ENCODE results near the gene SP110. TPM values are rescaled to one million over a fixed set of nuclear protein-coding genes. Genes with fewer than 3 reads are reported as not detected.

SP110 gene
- total and polyA plus RNA-seq, 2 of the 8 experiments (the other 6 are each of a cell fraction or from before 2014, with no cell fraction given): 3.1 to 7.1 TPM

DNA sequence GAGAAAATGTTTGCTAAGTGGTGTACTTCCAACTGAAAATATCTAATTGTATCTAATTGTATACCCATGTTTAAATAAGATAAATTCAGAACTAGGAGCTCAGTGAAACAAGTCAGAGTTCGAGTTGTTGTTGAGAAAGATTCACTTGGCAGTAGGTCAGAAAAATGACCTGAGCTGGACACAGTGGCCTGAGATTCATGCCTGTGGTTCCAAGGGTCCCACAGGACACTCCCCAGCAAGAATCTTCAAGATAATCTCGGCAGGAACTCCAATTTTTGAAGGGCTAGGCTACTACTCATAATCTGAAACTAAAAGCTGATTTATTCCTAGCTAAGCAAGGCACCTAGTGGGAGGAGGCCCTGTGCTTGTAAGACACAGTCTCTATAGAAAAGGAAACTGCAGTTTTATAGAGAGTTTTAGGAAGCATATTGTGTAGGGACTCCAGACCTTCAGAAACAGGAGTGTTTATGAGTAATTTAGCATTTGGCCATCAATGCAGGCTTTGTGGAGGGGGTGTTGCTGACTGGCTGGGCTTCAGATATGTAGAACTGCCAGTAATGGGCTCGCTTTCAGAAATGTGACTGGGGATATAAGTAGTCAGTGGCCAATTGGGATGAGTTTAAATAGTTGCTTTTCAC lies 48.9 kb upstream of the SP110 start:
- Histone ChIP-seq H3K9ac (replicated peaks in 1 of 4; ENCODE audit: extremely low read depth in 1 of 4, low read depth in 3 of 4, low read length in 3 of 4) (no peak overlapping the region), H3K18ac (ENCODE audit: extremely low read depth, low read length) (no peak overlapping the region), H2BK12ac (ENCODE audit: low read depth, low read length) (no peak overlapping the region), H3K27ac (ENCODE audit: low read depth, low read length) (no peak overlapping the region), H2BK120ac (replicated peaks; ENCODE audit: low read depth, low read length) (no peak overlapping the region), H3K79me1 (ENCODE audit: low read depth, low read length) (no peaks in the 10 kb centered on the region), H4K8ac (ENCODE audit: extremely low read depth, insufficient read depth, low read length) (no peak overlapping the region), H2AFZ (ENCODE audit: low read length) (no peak overlapping the region), H3K4me1 (replicated peaks in 1 of 4; ENCODE audit: control insufficient read depth in 3 of 4, insufficient read depth in 4 of 4, low read length in 3 of 4) (peaks cover 0 to 3% (median under 1%) of the 10 kb centered on the region in 4 experiments; a peak in 2 of 7 replicates), H3K23ac (ENCODE audit: insufficient read length) (no peak overlapping the region), H2AK5ac (ENCODE audit: low read depth, low read length) (no peak overlapping the region), H3K56ac (replicated peaks; ENCODE audit: insufficient read length, low read depth, low read length) (no peak overlapping the region), H3K4ac (replicated peaks; ENCODE audit: insufficient read length, low read depth, low read length) (no peak overlapping the region), H3K14ac (ENCODE audit: insufficient read length) (no peak overlapping the region), H3K4me2 (ENCODE audit: insufficient read depth in 1 of 2, low read depth in 2 of 2, low read length in 2 of 2) (no peak overlapping the region), H3K79me2 (ENCODE audit: control insufficient read depth in 1 of 2, insufficient read depth in 2 of 2, low read length in 2 of 2) (no peaks in the 10 kb centered on the region), H4K5ac (ENCODE audit: insufficient read length, low read depth, low read length) (no peak overlapping the region), H3K9me3 (ENCODE audit: insufficient read depth in 2 of 2, low read depth in 1 of 2, low read length in 1 of 2) (no peaks in the 10 kb centered on the region), H3K36me3 (ENCODE audit: control insufficient read depth in 2 of 4, insufficient read depth in 4 of 4, low read length in 3 of 4) (no peaks in the 10 kb centered on the region), H4K91ac (replicated peaks; ENCODE audit: insufficient read length, low read length) (no peak overlapping the region), H2BK5ac (ENCODE audit: low read depth, low read length) (no peak overlapping the region), H3K27me3 (replicated peaks in 1 of 4; ENCODE audit: control insufficient read depth in 3 of 4, extremely low read depth in 1 of 4, insufficient read depth in 3 of 4, low read length in 3 of 4) (no peaks in the 10 kb centered on the region), H4K20me1 (replicated peaks in 1 of 2; ENCODE audit: control insufficient read depth in 1 of 2, insufficient read depth in 2 of 2, low read length in 2 of 2) (no peaks in the 10 kb centered on the region), H3K23me2 (ENCODE audit: low read depth, low read length) (no peaks in the 10 kb centered on the region), H2BK15ac (ENCODE audit: low read length) (no peak overlapping the region), H2BK20ac (ENCODE audit: low read length) (no peak overlapping the region), H3K4me3 (ENCODE audit: extremely low read depth in 1 of 4, insufficient read depth in 2 of 4, low read depth in 3 of 4, low read length in 4 of 4) (no peak overlapping the region)
- FAIRE-seq (no peak), DNase-seq (ENCODE audit: low read depth in 1 of 2, low spot score in 2 of 2) (no peak)
- CTCF ChIA-PET (ENCODE audit: partially characterized antibody): no interaction called here
- 84% methylated on average over 3 of the region's 3 CpGs; no CpG with 5 or more reads in 1 of the 2 experiments for WGBS, 2 experiments (ENCODE audit: extremely low coverage in 1 of 2, insufficient coverage in 1 of 2, insufficient read length in 1 of 2, insufficient replicate concordance in 2 of 2, low coverage in 1 of 2, low lambda C conversion rate in 2 of 2, missing lambda C conversion rate in 1 of 2)
- POLR2A ChIA-PET (ENCODE audit: partially characterized antibody): no interaction called here
- TF ChIP-seq CBX8 (IDR thresholded peaks at IDR 0.05; ENCODE audit: borderline replicate concordance, low read depth, low read length) (no peak), TCF12 (IDR thresholded peaks at IDR 0.05; ENCODE audit: low read depth, low read length) (no peak), SIX5 (IDR thresholded peaks at IDR 0.05; ENCODE audit: low read depth, low read length) (no peak), CBX5 (IDR thresholded peaks at IDR 0.05; ENCODE audit: low read depth, low read length) (no peak), CEBPB (IDR thresholded peaks at IDR 0.05; ENCODE audit: low read depth, low read length) (no peak), JUND (IDR thresholded peaks at IDR 0.05; ENCODE audit: low read length) (no peak), SIN3A (conservative IDR thresholded peaks at IDR 0.05 in 1 of 2, IDR thresholded peaks at IDR 0.05 in 1 of 2; ENCODE audit: low read depth in 1 of 2, low read length in 2 of 2) (no peak), GABPA (IDR thresholded peaks at IDR 0.05; ENCODE audit: borderline replicate concordance, insufficient read depth, low read length) (no peak), FOSL1 (IDR thresholded peaks at IDR 0.05; ENCODE audit: insufficient read depth, low read depth, low read length) (no peak)
- TF ChIP-seq, protein P1, sequence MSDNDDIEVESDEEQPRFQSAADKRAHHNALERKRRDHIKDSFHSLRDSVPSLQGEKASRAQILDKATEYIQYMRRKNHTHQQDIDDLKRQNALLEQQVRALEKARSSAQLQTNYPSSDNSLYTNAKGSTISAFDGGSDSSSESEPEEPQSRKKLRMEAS (IDR thresholded peaks at IDR 0.05): no peak
- TF ChIP-seq, protein P2, sequence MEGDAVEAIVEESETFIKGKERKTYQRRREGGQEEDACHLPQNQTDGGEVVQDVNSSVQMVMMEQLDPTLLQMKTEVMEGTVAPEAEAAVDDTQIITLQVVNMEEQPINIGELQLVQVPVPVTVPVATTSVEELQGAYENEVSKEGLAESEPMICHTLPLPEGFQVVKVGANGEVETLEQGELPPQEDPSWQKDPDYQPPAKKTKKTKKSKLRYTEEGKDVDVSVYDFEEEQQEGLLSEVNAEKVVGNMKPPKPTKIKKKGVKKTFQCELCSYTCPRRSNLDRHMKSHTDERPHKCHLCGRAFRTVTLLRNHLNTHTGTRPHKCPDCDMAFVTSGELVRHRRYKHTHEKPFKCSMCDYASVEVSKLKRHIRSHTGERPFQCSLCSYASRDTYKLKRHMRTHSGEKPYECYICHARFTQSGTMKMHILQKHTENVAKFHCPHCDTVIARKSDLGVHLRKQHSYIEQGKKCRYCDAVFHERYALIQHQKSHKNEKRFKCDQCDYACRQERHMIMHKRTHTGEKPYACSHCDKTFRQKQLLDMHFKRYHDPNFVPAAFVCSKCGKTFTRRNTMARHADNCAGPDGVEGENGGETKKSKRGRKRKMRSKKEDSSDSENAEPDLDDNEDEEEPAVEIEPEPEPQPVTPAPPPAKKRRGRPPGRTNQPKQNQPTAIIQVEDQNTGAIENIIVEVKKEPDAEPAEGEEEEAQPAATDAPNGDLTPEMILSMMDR (IDR thresholded peaks at IDR 0.05; ENCODE audit: control extremely low read depth in 1 of 3, insufficient read depth in 1 of 3, low read depth in 1 of 3, low read length in 3 of 3): no peak
